ENCODE data around the gene RMND5A.
"Not testable (repeated sequence)": the region's sequence is repeated elsewhere in the genome, so short reads cannot be mapped to it uniquely, and the experiment has no call there.

RMND5A gene, protein sequence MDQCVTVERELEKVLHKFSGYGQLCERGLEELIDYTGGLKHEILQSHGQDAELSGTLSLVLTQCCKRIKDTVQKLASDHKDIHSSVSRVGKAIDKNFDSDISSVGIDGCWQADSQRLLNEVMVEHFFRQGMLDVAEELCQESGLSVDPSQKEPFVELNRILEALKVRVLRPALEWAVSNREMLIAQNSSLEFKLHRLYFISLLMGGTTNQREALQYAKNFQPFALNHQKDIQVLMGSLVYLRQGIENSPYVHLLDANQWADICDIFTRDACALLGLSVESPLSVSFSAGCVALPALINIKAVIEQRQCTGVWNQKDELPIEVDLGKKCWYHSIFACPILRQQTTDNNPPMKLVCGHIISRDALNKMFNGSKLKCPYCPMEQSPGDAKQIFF

DNA sequence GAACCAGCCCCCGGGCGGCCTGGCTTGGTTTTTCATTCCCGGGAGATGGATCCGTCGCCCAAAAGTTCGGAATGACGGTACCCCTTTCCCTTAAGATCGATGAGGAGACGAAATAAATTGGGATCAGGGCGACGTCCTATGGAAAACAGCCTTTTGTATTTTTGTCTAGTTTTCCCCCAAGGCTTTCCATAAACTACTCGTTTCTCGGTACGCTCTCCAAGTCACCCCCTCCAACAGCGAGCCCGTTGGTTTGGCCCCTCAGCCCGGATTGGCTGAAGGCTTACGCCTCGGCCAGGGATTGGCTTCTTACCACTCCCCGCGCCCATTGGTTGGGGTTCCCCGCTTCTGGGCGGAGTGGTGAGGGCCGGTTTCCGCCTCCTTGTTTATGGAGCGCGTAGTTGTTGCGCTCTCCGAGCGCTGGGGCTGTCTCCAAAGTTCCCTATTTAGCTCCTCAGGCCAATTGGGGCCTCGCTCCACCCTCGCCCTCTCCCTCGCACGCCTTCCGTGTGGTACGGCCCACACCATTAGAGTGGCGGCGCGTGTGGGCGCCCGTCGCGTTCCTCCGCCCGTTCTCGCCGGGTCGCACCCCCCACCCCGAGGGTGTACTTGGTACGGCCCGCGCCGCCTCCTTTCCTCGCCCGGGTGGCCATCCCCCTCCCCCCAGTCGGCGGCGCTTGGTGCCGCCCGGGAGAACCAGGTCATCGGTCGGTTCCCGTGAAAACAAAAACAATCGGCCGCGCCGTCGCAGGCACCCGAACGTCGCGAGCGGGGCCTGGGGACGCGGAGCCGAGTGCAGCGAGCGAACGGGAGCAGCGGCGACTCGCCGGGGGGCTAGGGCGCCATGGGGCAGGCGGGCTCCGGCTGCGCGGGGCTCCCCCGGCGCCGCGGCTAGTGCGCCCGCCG, at the start of gene RMND5A:
RMND5A (plus strand) TSS at position 655 of the 903 bp plus-strand sequence. CDS start 377 bp downstream, outside the sequence.
- DNase-seq = peak; percentile 34

DNA sequence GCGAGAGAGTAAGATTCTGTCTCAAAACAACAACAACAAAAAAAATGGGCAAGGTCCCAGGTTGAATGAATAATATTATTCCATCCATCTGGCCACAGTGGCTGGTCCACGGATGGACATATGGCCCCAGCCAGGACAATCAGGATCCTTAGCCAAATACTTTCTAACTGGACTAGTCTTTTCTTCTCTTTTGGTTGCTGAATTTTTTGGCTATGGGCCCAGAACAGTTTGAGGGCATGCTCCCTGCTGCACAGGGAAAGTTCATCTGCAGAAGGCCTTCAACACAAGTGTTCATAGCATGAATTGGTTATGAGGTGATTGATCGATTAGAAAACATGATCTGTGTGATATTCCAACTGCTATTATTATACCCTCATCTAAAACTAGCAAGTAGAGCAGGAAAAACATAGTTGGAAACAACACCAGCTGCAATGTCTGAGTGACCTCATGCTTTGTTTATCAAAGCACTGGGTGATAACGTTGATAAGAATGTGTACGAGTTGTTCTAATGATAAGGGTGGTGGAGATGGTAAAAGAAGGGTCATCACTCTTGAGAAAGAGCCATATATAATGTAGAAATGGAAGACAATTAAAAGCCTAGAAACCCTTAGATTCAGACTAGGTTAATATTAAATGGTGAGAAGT, 48.6 kb upstream of the RMND5A start:
- no peak for DNase-seq

DNA sequence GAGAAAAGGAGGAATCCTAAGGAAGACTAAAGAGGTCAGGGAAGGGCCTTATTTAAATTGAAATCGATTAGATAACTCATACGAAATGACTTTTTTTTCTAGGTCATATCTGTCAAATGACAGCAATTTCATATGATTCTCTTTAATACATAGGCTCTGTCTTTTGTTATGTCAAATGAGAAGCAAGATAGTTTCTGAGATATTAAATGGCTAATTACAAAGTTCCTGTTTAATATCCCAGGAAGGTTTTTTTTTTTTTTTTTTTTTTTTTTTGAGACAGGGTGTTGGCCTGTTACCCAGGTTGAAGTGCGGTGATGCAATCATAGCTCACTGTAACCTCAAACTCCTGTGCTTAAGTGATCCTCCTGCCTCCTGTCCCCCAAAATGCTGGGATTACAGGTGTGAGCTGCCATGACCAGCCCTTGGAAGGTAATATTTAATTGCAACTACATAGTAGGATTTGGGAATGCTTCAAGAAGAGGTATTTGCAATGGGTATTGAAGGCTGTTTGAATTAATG, 48.0 kb upstream of the RMND5A start:
- DNase-seq = no peak

DNA sequence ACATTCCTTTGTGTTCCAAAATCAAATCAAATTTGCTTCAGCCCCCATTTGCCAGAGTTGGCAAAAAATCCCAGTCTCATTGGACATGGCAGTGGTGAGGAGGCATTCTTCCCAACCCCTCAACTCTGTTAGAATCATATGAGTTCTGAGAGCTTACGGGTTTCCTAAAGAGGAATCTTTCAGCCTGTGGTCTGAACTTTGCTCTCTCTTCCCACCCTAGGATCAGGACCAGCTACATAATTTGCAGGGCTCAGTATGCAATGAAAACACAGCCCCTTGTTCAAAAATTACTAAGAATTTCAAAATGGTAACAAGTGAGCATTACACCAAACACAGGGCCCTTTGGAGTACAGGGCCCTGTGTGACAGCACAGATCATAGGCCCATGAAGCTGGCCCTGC, 47.1 kb upstream of the RMND5A start:
- DNase-seq = no peak

DNA sequence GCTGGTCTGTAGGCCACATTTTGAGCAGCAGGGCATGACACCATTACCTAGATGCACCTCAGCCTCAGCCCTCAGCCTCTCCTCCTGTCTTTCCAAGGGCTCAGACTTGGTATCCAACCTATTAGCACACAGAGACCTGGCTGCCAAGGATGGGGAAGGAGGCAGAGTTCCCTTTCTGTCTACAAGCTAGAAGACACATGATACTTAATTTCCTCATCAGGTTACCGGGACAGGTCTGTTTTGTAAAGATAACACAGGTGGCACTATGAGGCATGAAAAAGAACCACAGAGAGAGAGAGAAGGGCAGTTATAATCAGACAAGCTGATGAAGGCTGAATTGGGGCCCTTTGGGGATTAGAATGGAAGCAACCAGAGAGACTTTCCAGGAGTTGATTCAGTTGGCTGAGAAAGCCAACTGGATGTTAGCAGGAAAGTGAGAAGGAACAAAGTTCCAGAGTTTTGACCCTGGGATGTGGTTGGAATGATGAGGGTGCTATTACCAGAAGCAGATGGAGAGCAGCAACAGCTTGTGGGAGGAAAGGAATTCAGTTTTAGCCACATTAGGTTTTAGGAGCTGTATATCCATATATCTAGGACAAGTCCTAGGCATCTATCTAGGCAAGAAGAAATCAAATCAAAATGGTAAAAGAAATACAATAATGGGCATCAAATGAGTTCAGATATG, 46.0 kb upstream of the RMND5A start:
- DNase-seq = no peak

DNA sequence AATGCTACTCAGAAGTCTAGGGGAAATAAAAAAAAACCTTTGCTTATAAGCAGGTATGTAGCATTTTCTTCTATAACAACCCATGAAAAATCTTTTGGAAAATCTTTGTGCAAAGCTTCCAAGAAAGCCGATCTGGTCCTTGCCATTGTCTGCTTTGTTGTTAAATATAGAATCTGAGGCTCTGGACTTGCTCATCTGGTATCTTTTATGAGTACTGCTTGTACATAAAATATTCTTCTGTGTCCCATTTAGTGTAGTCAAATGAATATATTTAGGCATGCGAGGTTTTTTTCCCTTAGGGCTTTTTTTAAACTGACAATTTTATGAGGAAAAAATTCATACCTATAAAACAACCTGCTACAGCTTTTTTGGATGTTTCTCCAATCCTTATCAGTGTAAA, 45.0 kb upstream of the RMND5A start:
- no peak for DNase-seq

DNA sequence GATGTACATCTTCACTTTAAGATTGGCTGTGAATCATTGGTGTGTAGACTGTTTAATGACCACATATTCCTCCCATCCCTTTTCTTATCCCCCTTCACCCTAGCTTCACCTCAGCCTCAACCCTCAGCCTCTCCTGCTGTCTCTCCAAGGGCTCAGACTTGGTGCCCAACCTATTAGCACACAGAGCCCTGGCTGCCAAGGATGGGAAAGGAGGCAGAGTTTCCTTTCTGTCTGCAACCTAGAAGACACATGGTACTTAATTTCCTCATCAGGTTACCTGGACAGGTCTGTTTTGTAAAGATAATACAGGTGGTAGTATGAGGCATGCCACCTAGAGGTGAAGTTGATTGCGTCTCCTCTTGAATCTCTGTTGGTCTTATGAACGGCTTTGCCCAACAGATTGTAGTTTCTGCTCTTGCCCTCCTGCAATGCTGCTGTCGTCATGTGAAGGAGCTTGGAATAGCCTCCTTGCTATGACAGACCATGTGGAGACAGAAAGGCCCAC, 44.5 kb upstream of the RMND5A start:
- no peak for DNase-seq

DNA sequence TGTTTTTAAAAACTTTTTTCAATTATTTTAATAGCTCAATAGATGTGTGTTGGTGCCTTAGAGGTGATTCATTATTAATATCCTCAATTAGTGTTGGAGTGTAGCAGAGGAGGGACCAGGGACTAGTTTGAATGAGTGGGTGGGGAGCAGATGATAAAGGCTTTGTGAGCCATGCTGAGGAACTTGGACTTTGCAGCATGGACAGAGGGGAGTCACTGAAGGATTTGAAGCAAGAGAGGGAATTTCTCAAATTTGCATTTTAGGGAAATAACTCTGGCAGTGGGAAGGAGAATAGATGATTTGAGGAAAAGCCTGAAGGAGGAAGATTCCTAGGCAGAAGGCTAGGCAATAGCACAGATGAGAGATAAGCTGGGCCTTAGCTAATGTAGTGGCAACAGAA, 42.3 kb upstream of the RMND5A start:
- no peak for DNase-seq

DNA sequence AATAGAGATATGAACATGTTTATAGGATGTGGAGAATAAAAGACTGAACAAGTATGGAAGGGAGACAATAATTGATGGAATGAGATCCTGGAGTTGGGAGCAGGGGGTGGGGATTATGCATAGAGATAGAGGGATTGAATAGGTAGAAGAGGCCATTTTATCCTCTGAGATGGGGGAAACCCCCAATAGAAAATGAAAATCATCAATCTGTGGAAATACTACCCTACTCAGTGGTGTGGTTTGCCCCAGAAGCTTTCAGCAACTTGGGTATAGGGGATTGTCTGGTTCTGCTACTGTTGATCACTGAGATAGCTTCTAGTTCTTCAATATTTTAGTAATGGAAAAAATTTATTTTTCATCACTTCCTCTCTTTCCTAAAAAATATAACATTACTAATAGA, 41.1 kb upstream of the RMND5A start:
- no peak for DNase-seq

DNA sequence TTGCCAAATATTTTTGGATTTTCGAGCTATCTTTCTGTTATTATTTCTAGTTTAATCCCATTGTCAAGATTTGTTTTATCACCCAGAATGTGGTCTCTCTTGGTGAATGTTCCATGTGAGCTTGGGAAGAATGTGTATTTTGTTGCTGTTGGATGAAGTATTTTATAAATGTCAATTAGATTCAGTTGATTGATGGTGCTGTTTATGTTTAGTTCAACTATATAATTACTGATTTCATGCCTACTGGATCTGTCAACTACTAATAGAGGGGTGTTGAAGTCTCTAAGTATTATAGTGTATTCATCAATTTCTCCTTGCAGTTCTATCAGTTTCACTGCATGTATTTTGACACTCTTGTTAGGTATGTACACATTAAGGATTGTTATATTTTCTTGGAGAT, 34.7 kb upstream of the RMND5A start:
- no peak for DNase-seq

DNA sequence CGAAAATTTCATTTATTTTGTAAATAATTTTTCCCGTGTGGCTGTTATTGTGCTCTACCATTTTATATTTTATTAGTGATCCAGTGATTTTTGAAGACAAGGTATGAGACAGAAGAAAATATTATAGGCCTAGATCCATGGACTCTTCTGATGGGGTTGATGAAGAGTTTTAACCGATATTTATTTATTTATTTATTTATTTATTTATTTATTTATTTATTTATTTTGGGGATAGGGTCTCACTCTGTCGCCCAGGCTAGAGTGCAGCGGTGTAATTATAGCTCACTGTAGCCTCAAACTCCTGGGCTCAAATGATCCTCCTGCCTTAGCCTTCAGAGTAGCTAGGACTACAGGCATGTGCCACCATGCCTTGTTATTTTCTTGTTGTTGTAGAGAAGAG, 33.6 kb upstream of the RMND5A start:
- no peak for DNase-seq

DNA sequence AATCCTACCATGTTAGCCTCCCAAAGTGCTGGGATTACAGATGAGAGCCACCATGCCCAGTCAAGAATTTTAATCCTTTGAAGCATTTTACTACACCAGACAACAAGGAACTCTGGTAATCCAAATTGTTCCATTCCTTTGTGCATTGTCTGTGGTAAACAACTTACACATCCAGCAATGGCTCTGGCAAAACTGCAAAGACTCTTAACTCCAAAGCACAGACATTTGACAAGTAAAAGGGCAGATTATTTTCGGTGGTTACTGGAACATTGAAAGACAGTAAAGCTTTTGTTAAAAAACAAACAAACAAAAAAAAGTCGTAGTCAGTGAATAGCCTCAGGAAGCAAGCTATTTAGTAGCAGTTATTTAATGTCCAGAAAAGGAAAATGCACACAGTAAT, 33.2 kb upstream of the RMND5A start:
- DNase-seq = no peak

DNA sequence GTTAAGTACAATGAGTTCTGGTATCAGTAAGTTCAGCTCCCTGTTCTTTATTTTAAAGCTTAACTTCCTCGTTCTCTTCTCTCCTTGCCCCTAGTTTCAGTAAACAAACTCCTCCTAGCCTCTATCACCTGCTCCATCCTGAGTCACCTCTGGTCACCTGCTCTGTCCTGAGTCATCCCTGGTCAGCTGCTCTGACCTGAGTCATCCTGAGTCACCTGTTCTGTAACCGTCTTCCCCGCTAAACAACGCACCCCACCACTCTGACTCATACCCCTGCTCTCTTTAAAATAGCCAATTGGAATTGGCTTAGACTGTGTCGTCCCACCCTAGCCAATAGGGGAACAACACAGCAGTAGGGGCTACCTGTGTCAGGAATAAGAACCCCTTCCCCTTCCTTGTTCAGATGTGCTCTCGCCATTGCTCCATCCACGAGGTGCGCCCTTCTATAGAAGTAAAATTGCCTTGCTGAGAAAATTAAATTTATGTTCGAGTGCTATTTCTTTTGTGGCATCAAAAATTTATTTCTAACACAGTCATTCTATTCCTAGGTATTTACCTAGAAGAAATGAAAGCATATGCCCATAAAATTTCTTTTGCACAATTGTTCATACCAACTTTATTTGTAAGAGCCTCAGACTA, 24.9 kb upstream of the RMND5A start:
- DNase-seq = no peak

DNA sequence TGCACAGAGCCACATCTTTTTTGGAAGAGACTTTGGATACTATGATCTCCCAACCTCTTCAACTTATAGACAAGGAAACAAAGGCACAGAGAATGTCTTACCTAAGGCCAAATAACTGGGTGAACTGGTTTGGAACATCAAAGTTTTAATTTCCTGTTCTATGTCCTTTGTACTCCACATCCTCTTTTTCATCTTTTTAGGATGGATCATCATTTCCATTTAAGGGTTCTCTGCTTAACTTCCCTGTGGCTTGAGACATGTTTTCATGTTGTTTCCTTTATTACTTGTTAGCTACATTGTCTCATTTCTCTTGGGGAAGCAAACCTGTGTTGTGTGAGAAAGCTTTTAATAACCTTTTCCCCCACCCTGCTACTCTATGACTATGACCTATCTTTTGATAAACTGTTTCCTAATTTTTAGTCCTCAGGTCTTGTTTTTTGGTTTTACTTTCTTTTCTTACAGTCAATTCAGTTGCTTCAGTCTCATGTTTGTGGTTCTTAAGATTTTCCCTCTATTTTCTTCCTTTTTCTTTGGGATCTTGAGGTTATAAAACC, 22.5 kb upstream of the RMND5A start:
- no peak for DNase-seq

DNA sequence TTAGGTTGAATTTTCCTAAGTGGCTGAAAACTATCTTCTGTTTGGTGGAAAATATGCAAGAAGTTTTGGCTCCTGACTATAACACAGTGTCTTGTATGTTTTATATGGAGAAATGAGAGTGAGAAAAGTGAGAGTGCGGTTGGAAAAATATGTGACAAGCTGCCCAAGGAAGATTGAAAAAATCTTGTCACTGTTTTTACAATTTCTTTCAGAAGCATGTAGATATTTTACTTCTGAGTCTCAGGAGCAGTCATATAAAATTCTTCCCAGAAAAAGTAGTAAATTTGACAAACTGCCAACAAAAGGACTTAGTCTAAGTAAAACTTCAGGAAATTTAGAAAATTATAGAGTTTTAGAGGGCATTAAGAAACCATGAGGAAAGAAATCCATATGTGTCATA, 19.4 kb upstream of the RMND5A start:
- no peak for DNase-seq

DNA sequence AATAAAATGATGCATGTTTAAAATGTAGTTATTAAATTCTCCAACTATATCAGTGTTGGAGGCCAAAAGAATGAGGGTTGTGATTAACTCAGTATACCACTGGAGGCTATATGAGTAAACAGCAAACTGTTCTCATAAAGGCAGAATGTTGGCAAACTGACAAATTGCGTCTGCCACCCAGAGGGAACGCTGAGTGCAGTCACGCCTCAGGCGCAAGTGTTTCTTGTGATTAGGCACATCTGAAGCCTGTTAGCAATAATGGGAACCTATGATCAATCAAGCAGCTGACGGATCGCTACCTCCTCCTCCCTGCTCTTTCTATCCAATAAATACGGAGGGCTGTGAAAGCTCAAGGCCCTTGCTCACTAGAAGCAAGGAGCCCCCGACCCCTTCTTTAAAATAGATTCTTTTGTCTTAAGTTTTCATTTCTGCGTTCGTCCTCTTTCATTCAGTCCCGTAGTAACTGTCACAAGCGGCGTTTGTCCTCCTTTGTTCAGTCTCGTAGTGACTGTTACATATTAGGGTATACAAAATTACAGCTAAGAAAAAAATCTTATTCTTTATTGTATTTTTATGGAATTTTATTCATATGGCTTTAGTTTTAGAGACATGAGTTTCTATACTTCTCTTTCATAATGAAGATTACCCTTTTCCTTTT, 16.3 kb upstream of the RMND5A start:
- peak; percentile 6 for DNase-seq

DNA sequence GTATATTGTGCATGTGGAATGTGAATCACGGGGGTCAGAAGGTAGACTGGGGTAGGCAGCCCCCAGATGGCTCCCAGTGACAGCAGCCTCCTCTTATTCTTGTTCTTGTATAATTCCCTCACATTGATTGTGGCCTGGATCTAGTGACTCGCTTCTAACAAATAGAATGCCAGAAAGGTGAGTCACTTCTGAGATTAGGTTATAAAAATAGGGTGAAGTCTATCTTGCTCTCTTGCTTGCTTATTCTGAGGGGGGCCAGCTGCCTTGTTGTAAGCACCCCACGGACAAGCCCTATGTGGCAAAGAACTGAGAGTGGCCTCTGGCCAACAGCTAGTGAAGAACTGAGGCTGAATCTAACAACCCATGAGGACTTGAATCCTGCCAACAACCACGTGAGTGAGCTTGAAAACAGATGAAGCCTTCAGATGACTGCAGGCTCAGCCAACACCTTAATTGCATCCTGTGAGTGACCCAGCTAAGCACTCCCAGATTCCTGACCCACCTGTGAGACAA, 15.6 kb upstream of the RMND5A start:
- no peak for DNase-seq

DNA sequence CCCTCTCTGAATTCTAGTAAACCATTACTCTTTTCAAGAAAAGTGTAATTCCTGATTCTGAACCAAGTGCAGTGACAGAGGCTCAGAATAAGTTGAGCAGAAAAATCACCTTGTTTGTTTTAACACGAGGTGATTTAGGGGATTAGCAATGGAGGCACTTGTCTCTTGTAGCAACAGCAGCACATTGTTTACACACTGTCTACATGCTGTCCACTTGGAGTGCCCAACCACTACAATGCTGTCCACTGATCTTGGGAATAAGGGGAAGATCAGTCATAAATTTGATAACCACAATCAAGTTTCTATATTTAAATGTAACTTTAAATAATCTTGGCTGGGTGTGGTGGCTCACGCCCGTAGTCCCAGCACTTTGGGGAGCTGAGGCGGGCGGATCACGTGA, 13.9 kb upstream of the RMND5A start:
- no peak for DNase-seq

DNA sequence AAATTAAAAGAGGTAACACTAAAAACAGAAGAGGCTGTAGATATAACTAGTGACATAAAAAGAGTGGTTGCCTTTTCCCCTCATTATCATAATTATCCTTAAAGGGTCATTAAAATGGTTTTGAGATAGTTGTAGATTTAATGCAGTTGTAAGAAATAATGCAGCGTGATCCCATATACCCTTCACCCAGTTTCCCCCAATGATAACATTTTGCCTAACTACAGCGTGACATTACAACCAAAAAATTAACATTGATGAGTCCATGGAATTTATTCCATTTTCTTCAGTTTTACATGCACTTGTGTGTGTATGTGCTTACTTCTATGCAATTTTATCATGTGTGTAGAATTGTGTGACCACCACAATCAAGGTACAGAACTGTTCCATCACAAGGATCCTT, 13.2 kb upstream of the RMND5A start:
- no peak for DNase-seq

DNA sequence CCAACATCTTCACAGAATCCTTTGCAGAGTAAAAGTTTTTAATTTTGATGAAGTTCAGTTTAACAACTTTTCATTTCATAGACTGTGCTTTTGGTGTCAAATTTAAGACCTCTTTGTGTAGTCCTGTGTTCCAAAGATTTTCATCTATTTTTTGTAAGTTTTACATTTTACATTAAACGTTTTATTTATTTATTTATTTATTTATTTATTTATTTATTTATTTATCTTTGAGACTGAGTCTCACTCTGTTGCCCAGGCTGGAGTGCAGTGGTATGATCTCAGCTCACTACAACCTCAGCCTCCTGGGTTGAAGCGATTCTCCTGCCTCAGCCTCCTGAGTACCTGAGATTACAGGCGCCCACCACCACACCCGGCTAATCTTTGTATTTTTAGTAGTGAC, 12.0 kb upstream of the RMND5A start:
- DNase-seq = not testable (repeated sequence)

All from NCI-H2107 (cell line).